Lower leg skin (tissue), 4 donors: Measurements from ENCODE around the gene EYS. TPM values are rescaled to one million over a fixed set of nuclear protein-coding genes. Genes with fewer than 3 reads are reported as not detected.

Experiments used
- DNase-seq, 2 donors: peaks; one replicate each; pipeline ENCODE4 v3.0.0-alpha.2; 2019; ENCODE audit warnings: low spot score in 2 of 2
- H3K4me3 ChIP-seq: fragments of 200-600 bp; sonication (generic); 2 replicates; pipeline ENCODE4 v1.5.1; 2017; ENCODE audit warnings: mild to moderate bottlenecking, low read depth; ENCODE audit not compliant: poor library complexity, severe bottlenecking
- CTCF ChIP-seq, 3 donors: fragments of 450-650 bp; IDR thresholded peaks; one replicate each; pipeline ENCODE4 v1.5.1; 2016; ENCODE audit warnings: antibody characterized with exemption in 3 of 3, mild to moderate bottlenecking in 3 of 3, moderate library complexity in 2 of 3
- POLR2A ChIP-seq, 2 donors: fragments of 450-650 bp; IDR thresholded peaks; one replicate each; pipeline ENCODE4 v1.6.1; 2016 to 2017; ENCODE audit warnings: antibody characterized with exemption in 2 of 2, mild to moderate bottlenecking in 1 of 2, moderate library complexity in 1 of 2
- WGBS, 2 donors: methylation state at CpG; one replicate each; pipeline ENCODE4 v1.1.5; 2018; 5-methylcytosine and 5-hydroxymethylcytosine counted together
- intact Hi-C: fragments of 100-400 bp; cut with DNase I; formaldehyde crosslinking; loops from one replicate; pipeline ENCODE4 v1.15.0; 2023; ENCODE audit warnings: low total_unique reads
- total RNA-seq, 4 donors: library from RNA; depleted of rRNA; stranded (reverse); fragments of >200 nt; gene quantifications; one replicate each; pipeline ENCODE4 v1.1.0, GENCODE V29; 2016

EYS gene
- total RNA-seq, 4 donors from 2014 or later: 0.04 TPM; not detected in 3

GRCh38 chr6:64737418-64737817 is 969.6 kb downstream of the EYS start:
- H3K4me3 ChIP-seq: no peak overlapping the region
- no peak for DNase-seq
- intact Hi-C loops: no loop called here
- WGBS, 2 donors: 78 to 89% methylated on average over 1 of the region's 1 CpG
- TF ChIP-seq POLR2A (IDR thresholded peaks at IDR 0.05) (no peak), CTCF (IDR thresholded peaks at IDR 0.05) (no peak)

GRCh38 chr6:64736421-64736950 is 970.5 kb downstream of the EYS start:
- WGBS, 2 donors: 66 to 73% methylated on average over 4 of the region's 4 CpGs
- intact Hi-C loops: no loop called here
- no peak overlapping the region for H3K4me3 ChIP-seq
- DNase-seq: no peak
- TF ChIP-seq CTCF (IDR thresholded peaks at IDR 0.05) (no peak), POLR2A (IDR thresholded peaks at IDR 0.05) (no peak)

GRCh38 chr6:64733433-64733832 is 973.6 kb downstream of the EYS start:
- no peak for TF ChIP-seq POLR2A (IDR thresholded peaks at IDR 0.05)
- TF ChIP-seq CTCF (IDR thresholded peaks at IDR 0.05): no peak
- intact Hi-C loops: no loop called here
- DNase-seq: no peak
- H3K4me3 ChIP-seq: no peak overlapping the region
- WGBS, 2 donors: 96 to 99% methylated on average over 4 of the region's 4 CpGs

- intact Hi-C loops: no loop called here
- DNase-seq: no peak
- no peak overlapping the region for H3K4me3 ChIP-seq
- TF ChIP-seq CTCF (IDR thresholded peaks at IDR 0.05) (no peak), POLR2A (IDR thresholded peaks at IDR 0.05) (no peak)
Observed at GRCh38 chr6:64732888-64733287, 974.1 kb downstream of the EYS start.

GRCh38 chr6:64729522-64729921 is 977.5 kb downstream of the EYS start:
- WGBS, 2 donors: 72 to 77% methylated on average over 4 of the region's 4 CpGs
- TF ChIP-seq POLR2A (IDR thresholded peaks at IDR 0.05) (no peak), CTCF (IDR thresholded peaks at IDR 0.05) (no peak)
- intact Hi-C loops: no loop called here

GRCh38 chr6:64727075-64727474 is 980.0 kb downstream of the EYS start:
- WGBS, 2 donors: 90 to 93% methylated on average over 5 of the region's 5 CpGs
- intact Hi-C loops: no loop called here
- no peak for TF ChIP-seq CTCF (IDR thresholded peaks at IDR 0.05)
- no peak for TF ChIP-seq POLR2A (IDR thresholded peaks at IDR 0.05)
- no peak overlapping the region for H3K4me3 ChIP-seq
- no peak for DNase-seq

More at GRCh38 chr6:64729522-64729921, 977.5 kb downstream of the EYS start:
- H3K4me3 ChIP-seq: no peak overlapping the region
- no peak for DNase-seq
